ENCODE results near the gene VENTX.
"Not testable (repeated sequence)": the region's sequence is repeated elsewhere in the genome, so short reads cannot be mapped to it uniquely, and the experiment has no call there.

Gene VENTX

DNA sequence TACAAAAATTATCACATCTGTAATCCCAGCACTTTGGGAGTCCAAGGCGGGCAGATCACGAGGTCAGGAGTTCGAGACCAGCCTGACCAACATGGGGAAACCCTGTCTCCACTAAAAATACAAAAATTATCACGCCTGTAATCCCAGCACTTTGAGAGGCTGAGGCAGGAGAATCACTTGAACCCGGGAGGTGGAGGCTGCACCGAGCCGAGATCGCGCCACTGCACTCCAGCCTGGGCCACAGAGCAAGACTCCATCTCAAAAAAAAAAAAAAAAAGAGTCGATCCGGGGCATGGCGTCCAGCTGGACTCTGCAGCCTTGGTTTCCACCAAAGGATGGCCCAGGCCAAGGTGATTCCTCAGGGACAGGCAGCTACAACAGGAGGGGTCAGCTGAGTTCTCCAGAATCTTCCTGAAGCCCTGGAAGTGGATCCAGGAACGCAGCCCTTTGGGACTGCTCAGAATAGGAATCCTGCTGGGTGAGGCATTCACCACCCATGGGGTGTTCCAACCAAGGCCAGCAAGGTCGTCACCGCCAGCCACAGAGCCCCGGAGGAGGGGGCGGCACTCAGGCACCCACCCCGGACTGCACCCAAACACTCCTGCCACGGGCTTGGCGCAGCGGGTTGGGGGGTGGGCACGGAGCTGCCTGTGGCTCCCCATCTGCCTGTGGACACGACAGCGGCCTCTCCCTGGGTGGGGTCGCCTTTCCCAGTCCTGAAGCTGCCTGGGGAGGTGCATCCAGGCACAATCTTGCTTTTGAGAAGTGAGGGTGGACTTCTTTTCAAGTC is 19.7 kb upstream of the VENTX start:
- no peak for FAIRE-seq

DNA sequence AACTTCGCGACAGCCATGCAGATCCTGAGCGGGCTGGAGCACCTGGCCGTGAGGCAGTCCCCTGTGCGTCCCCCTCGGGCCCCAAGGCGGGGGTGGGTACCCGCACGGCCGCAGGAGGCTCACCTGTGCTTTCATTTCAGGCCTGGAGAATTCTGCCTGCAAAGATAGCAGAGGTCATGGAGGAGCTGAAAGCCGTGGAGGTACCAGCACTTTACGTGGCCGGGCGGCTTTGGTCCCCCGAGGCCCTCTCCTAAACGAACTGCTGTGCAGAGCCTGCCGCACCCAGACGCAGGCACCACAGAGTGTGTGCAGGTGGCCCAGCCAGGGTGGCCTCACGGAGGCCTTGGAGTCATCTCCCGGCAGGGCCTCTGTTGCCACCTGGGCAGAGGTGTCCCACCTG is 18.8 kb upstream of the VENTX start:
- no peak for FAIRE-seq

DNA sequence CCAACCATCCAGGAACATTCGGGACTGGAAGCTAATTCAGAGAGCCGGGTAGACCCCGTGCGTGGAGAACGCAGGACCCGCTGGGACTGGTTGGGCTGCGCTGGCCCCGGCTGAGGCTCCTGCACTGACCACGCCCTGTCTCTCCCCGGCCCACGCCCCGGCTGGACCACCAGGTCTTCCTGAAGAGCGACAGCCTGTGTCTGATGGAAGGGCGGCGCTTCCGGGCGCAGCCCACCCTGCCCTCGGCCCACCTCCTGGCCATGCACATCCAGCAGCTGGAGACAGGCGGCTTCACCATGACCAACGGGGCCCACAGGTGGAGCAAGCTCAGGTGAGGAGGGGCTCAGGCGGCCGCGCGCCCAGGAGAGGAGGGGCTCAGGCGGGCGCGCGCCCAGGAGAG is 17.9 kb upstream of the VENTX start:
- FAIRE-seq: no peak

- no peak for FAIRE-seq
These were observed 16.3 kb upstream of the VENTX start for GRCh38 chr10:133221331-133221730.

GRCh38 chr10:133221756-133222155 is 15.9 kb upstream of the VENTX start:
- not testable (repeated sequence) for FAIRE-seq

DNA sequence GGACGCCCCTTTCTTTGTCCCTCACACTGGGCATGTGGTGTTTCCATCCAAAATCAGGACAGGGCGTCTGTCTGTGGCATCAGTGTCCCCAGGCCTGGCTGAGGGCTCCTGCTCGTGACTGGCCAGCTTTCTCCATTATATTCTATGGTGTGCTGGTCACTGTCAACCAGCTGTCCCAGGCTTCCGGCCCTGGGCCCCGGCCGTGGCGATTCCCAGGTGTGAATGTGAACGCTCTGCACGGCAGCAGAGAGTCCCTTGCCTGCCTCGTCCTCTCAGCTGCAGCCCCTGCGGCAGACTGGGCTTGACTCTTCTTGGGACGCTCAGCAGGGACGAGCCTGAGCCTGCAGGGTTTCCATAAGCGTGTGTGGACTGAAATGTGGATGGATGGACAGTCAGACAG is 13.6 kb upstream of the VENTX start:
- FAIRE-seq: no peak

DNA sequence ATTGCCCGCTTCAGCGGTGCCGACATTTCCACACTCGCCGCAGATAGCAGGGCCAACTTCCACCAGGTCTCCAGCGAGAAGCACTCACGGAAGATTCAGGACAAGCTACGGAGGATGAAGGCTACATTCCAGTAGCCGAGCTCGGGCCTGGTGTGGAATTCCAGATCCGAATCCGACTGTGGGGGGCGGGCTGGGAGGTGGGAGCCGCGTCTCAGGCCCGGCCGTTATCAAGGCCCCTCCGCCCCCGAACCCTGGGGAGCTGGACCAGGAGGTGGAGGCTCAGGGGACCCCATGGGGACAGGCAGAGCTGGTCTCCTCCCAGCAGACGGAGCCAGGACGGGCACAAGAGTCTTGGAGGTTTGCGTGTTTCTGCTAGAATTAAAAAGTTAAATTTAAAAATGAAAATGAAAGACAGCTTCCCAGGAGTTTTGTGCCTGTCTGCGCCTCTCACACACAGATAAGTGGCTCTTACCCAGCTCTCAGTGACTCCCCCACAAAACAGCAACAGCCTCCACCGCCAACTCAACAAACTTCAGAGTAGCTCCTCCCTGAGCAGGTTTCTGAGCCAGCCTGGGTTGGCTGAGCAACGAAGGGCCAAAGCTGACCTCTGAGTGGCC is 12.8 kb upstream of the VENTX start:
- no peak for FAIRE-seq

- no peak for FAIRE-seq
These were observed 11.9 kb upstream of the VENTX start for GRCh38 chr10:133225707-133226191.

DNA sequence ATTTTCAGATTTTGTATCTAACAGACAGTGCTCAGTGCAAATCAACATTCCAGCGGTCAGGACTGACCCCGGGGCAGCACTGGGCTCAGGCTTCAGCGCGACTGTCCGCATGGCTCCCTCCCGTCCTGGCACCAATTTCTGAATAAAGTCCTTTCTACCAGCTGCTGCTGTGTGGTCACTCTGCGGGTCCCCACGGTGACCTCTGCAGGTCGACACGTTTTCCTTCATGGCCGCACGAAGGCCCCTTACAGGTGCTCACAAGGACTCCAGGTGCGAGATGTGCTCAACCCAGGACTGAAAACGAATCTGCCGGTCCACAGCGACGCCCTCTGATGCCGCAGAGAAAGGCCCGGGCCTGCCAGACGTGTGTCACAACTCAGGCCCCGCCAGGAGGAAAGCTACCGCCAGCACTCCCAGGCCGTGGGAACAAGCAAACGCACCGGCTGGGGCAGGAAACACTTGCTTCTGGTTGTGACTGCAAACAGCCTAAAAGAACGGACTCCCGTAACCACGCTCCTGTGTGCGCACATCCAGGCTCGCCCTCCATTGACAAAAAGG is 11.3 kb upstream of the VENTX start:
- no peak for FAIRE-seq

DNA sequence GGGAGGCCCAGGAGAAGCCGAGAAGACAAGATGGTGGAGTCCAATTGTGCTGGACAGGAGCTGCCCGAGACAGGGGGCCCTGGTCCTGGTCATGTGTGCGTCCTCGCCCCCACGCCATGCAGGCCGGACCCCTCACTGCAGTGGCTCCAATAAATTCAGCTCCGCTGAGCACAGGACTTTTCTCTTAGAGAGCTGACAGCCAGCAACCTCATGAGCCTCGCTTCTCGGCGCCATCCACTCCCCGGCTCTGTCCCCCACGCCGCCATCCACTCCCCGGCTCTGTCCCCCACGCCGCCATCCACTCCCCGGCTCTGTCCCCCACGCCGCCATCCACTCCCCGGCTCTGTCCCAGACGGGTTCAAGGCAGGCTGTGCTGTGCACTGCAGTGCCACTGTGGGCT is 10.4 kb upstream of the VENTX start:
- FAIRE-seq: no peak

DNA sequence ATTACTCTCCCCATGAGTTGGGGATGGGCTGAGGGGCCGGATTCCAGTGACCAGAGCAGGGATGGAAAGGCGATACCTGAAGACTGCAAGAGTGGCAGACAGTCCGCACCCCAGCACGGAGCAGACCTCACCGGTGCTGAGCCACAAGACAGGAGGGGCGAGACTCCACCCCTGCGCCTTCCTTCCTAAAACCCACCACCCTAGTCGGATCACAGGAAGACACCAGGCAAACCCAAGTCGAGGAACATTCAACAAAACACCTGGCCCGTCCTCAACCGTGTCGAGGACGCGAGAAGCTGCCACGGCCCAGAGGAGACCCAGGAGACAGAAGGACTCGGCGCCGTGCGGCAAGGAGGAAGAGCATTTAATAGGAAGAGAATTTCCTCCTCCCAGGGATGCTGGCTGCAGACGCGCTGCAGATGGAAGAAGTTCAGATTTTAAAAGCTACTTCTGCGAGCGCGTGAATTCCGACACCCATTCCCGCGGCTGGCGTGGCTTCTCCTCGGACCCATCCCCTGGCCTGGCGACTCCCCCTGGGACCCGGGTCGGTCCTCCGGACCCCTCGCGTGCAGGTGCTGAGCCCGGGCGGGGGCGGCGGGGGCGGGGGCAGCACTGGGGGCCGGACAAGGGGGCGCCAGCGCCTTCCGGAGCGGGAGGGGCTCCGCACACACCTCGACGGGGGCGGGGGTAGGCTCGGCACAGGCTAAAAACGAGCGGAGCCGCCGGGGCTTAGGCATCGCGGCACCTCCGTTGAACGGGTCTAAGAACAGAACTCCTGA is 8.2 kb upstream of the VENTX start:
- FAIRE-seq: no peak

DNA sequence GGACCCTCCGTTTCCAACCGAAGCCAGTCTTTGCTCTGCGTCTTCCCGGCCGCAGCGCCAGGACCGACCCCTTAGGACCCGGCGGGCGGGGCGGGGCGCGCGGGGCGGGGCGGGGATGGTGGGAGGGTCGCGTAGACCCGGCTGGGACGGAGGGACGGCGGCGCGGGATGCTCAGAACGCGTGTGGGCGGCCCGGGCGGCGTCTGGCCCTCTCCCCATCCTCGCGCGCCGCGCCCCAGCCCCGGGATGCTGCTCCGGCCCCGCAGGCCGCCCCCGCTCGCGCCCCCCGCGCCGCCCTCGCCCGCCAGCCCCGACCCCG is 7.7 kb upstream of the VENTX start, which contains the start of gene UTF1:
UTF1 (plus strand) TSS at position 174 of the 318 bp plus-strand sequence; CDS start at position 246, 72 bp downstream.
- FAIRE-seq: no peak

DNA sequence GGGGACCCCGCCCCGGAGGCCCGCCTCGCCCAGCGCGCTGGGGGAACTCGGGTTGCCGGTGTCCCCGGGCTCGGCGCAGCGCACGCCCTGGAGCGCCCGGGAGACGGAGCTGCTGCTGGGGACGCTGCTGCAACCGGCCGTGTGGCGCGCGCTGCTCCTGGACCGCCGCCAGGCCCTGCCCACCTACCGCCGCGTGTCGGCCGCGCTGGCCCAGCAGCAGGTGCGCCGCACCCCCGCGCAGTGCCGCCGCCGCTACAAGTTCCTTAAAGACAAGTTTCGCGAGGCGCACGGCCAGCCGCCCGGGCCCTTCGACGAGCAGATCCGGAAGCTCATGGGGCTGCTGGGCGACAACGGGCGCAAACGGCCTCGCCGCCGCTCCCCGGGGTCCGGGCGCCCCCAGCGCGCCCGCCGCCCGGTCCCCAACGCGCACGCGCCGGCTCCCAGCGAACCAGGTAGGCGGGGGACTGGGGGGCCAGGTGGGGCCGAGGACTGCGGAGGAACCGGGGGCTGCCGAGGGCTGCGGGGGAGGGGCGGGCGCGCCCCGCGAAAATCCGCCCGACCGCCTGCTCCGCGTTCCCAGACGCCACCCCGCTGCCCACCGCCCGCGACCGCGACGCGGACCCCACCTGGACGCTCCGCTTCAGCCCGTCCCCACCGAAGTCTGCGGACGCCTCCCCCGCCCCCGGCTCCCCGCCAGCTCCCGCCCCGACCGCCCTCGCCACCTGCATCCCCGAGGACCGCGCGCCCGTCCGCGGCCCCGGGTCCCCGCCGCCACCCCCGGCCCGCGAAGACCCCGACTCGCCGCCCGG is 7.1 kb upstream of the VENTX start:
- no peak for FAIRE-seq

GRCh38 chr10:133231244-133231945 is 6.3 kb upstream of the VENTX start:
- no peak for FAIRE-seq

- FAIRE-seq: no peak
These were observed 5.6 kb upstream of the VENTX start for GRCh38 chr10:133231946-133232574.

- FAIRE-seq: not testable (repeated sequence)
These were observed 2.9 kb upstream of the VENTX start for GRCh38 chr10:133234796-133235195.

GRCh38 chr10:133235265-133235855 is 2.3 kb upstream of the VENTX start:
- no peak for FAIRE-seq

- FAIRE-seq: no peak
These were observed 1.7 kb upstream of the VENTX start for GRCh38 chr10:133235932-133236331.

- no peak for FAIRE-seq
These were observed 1.0 kb upstream of the VENTX start for GRCh38 chr10:133236401-133237240.

DNA sequence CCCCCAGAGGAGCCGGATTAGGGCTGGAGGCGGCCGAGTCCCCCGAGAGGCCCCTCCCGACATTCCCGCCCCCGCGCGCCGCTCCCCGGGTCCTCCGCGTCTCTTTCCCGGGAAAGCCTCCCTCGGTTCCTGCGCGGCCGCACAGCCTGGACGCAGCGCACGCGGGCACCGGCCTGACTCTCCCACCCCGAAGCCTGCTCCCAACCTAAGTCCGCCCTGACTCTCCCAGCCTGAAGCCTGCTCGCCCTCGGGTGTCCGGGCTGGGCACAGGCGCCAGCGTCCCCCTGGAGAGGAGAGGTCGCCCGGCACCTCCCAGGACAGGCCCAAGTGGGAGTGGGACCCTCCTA is 441 bp upstream of the VENTX start:
- FAIRE-seq: no peak
